HG03159 (cell line): ENCODE results near the gene SYT17.
"Not testable (repeated sequence)": the region's sequence is repeated elsewhere in the genome, so short reads cannot be mapped to it uniquely, and the experiment has no call there.

Source experiments
- ATAC-seq: cut with Tn5 transposase; IDR thresholded peaks from one replicate; pipeline ENCODE4 v1.9.1; 2021; ENCODE audit warnings: mild to moderate bottlenecking, moderate library complexity; ENCODE audit not compliant: unreplicated experiment

The SYT17 gene

GRCh38 chr16:19172098-19172780, 4.2 kb downstream of the SYT17 start:
- ATAC-seq, result no peak

GRCh38 chr16:19173059-19173458, 5.0 kb downstream of the SYT17 start:
- ATAC-seq, result no peak

GRCh38 chr16:19173649-19174383, 5.8 kb downstream of the SYT17 start:
- ATAC-seq, result no peak

DNA sequence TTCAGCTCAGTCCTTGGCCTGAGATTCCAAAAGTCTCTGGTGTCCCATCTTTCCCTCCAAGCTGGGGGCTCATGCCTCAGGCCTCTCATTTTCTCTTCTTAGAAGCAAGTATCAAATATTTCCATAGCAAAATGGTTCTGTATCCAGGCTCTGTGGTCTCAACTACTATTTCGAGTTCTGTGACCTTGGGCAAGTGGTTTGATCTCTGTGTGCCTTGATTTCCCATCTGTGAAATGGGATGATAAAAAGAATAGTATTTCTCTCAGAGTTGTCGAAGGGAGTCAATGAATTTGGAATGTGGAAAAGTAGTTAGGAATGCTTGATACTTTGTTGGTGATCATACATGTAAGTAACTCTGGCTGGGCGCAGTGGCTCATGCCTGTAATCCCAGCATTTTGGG, 6.4 kb downstream of the SYT17 start:
- no peak for ATAC-seq

GRCh38 chr16:19175492-19176262, 7.6 kb downstream of the SYT17 start:
- no peak for ATAC-seq

DNA sequence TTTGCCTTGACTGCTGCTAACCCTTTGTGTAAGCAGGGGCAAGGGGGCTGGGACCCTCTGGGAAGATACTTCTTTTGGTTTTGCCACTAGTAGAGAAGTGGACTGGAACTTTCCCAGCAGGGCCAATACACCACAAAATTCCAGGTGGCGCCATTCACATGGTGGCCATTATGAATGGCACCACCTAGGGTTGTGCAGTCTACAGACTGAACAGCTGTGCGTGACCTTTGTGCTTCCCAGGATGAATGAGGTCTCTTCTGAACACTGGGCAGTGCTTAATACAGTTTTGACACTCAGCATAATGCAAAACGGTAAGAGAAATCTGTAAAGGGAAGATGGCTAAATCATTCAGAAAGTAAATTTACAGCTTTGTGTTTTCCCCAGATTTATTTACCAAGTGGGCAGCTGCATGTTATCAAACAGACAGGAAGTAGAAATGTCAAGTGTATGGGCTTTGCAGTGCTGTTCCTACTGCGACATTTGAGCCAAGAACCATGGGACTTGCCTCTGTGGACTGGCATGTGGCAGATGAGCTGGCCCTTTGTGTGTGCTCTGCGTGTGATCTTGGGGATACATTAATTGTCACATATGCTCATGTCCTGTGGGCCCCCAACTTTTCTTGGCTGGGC, 9.2 kb downstream of the SYT17 start:
- ATAC-seq, result no peak

DNA sequence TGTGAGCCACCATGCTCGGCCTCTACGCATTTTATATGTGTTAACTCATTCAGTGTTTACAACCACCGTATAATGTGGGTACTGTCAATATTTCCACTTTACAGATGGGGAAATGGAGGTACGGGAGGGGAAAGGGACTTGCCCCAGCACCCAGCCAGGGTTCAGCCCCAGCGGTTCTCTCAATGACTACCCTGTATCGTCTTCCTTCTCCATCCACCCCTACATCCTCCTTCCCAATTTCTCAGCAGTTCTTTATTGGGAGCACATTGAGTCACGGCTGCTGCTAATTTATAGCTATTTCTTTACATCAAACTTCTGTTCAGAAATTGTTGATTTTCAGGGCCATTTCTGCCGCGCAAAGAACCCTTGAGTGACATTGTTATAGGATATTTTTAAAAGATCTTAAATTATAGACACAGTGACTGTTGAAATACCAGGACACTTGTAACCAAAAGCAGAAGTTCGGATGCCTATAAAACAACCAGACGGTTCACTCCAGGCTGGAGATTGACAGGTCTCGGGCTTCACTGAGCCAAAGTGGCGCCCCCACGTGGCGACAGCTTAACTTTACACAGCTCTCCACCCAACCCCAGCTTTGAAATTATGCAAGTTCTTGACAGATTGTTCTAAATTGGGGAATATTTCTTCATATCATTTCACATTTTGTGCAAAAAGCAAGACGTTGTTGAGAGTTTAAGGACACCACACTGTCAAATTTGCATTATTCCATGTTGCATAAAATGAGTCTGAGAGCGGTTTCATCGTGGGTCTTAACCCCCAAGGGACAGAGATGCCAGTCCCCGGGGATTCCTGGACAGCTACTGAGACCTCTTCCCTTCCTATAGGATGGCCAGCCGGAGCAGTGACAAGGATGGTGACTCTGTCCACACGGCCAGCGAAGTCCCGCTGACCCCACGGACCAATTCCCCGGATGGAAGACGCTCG, 11.8 kb downstream of the SYT17 start:
- no peak for ATAC-seq

DNA sequence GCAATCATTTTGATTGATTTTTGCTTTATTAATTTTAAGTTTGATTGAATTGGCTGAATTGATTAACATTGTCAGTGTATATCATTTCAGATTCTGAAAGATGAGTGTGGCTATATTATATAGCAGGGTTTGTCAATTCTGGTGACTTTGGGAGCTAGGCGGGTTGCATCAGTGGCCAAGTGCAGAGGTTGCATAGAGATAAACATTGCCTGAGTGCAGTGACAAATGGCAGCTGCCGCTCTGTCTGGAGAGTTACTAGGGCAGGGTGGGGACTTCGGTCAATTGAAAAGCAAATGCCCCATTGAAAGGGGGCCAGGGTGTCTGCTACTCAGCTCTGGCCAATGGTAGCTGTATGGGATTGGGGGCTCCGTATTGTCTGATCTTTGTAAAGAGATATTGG, 12.7 kb downstream of the SYT17 start:
- ATAC-seq, result no peak

DNA sequence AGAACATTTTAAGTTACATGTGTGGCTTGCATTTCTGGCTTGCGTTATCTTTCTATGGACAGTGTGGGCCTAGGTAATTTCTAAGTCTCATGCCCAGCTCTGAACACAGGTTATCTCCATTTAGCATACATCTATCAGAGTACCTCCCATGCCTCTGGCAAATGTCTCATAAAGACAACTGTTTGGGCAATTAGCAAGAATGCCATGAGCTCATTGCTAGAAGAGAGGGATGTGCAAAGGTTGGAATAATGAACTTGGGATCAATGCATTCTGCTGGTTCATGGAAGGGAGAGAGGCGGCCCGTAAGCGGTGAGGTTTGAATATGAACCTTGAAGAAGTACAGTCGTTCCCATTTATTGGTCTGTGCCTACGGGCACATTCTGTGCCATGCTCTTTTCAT, 14.4 kb downstream of the SYT17 start:
- ATAC-seq, result no peak

- ATAC-seq, result no peak
Observed at GRCh38 chr16:19183187-19183586, 15.1 kb downstream of the SYT17 start.

GRCh38 chr16:19184823-19185509, 16.9 kb downstream of the SYT17 start:
- no peak for ATAC-seq

GRCh38 chr16:19185510-19185851, 17.4 kb downstream of the SYT17 start:
- no peak for ATAC-seq

DNA sequence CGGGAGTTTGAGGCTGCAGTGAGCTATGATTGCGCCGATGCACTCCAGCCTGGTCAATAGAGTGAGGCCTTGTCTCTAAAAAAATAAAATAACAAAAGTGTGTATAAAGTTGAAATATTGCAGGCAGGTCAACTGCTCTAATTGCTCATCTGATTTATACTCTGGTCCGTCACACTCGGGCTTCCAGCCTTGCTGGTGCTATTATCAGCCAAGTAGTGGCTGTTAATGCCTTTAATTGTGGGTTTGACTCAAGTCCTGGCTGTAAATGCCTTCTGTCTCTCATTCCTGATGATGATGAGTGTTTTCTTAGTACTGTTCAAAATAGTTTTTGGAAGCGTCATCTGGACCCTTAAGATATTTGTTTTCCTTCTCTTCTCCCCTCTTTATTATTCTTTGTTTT, 18.4 kb downstream of the SYT17 start:
- no peak for ATAC-seq

DNA sequence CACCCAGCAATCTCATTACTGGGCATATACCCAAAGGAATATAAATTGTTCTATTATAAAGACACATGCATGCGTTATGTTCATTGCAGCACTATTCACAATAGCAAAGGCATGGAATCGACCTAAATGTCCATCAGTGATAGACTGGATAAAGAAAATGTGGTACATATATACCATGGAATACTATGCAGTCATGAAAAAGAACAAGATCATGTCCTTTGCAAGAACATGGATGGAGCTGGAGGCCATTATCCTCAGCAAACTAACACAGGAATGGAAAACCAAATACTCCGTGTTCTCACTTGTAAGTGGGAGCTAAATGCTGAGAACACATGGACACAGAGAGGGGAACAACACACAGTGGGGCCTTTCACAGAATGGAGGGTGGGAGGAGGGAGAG, 19.9 kb downstream of the SYT17 start:
- ATAC-seq, result not testable (repeated sequence)

GRCh38 chr16:19188406-19188805, 20.4 kb downstream of the SYT17 start:
- no peak for ATAC-seq

DNA sequence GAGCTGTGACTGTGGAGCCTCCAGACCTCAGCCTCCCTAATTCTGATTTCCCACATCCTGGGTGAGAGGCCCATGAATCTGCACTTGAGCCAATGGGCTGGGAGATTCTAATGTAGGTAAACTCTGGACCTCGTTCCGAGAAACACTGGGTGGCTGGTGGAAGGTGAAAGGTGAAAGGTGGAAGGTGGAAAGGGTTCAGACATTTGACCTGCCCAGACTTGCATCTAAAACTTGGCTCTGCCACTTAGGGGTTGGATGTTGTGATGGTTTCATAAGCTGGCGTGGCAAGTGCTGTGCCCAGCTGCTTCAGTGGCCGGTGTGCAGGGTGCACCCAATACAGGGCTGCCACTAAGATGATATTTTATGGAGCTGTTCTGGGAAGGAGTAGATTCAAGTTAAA, 24.8 kb downstream of the SYT17 start:
- no peak for ATAC-seq

DNA sequence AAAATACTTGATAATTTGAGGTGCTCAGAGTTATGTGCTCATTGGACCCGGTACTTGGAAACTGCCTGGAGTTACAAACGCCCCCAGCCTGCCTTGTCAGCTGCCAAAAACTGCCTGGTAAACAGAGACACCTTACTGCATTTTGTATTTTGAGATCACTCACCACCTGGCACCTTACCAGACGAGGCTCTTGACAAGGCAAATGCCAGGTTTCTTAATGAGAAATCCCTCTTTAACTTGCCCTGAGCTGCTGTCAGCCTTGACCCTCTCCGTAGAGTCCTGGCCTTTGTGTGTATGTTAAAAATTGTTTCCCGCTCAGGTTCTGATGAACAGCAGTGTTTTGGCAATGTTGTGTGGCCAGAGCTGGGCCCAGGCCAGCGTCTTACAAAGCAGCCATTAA, 28.8 kb downstream of the SYT17 start:
- no peak for ATAC-seq

DNA sequence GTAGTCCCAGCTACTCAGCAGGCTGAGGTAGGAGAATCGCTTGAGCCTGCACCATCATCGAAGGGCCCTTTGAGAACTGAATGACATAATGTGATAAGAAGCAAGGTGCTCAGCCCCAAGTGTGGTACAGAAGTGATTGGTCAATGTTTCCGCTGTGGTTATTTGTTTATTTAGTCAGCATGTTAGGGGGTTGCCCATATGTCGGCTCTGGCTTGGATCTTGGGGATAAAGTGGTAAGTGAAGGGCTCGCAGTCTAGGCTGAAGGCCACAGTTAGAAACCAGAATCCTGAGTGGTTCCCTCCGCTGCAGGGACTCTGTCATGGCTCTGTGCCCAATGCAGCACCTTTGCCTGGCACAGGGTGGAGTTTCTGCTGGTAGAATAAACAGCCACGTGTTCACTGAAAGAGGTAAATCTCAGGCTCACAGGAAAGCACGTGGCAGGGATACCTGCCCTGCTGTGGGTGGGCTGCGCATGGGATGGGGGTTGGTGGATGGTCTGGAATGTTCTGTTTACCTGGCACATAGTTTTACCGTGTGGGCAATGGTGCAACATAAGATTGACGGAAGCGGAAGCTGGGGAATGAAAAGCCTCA, 35.4 kb downstream of the SYT17 start:
- no peak for ATAC-seq

- ATAC-seq, result peak; percentile 76
Observed at GRCh38 chr16:19210280-19210924, 42.4 kb downstream of the SYT17 start.
